GM19452 (cell line): Measurements from ENCODE around the gene OGFOD3.

Experiments used
- ATAC-seq: cut with Tn5 transposase; IDR thresholded peaks from one replicate; pipeline ENCODE4 v1.9.1; 2021; ENCODE audit not compliant: unreplicated experiment

Gene OGFOD3

GRCh38 chr17:82446649-82447048 lies 28.3 kb upstream of the OGFOD3 start:
- no peak for ATAC-seq

GRCh38 chr17:82446124-82446523 lies 27.7 kb upstream of the OGFOD3 start:
- ATAC-seq = no peak

- no peak for ATAC-seq
Measured at GRCh38 chr17:82445542-82445941, 27.2 kb upstream of the OGFOD3 start.

GRCh38 chr17:82444941-82445521 lies 26.6 kb upstream of the OGFOD3 start:
- no peak for ATAC-seq

- ATAC-seq = no peak
Measured at GRCh38 chr17:82444284-82444893, 26.0 kb upstream of the OGFOD3 start.

- no peak for ATAC-seq
Measured at GRCh38 chr17:82443465-82444283, 25.3 kb upstream of the OGFOD3 start.

- no peak for ATAC-seq
Measured at GRCh38 chr17:82442643-82443464, 24.5 kb upstream of the OGFOD3 start.

- no peak for ATAC-seq
Measured at GRCh38 chr17:82441691-82442487, 23.5 kb upstream of the OGFOD3 start.

GRCh38 chr17:82440991-82441627 lies 22.7 kb upstream of the OGFOD3 start:
- no peak for ATAC-seq

GRCh38 chr17:82440469-82440981 lies 22.1 kb upstream of the OGFOD3 start:
- no peak for ATAC-seq

- no peak for ATAC-seq
Measured at GRCh38 chr17:82439829-82440365, 21.5 kb upstream of the OGFOD3 start.

GRCh38 chr17:82439194-82439828 lies 20.9 kb upstream of the OGFOD3 start:
- ATAC-seq = no peak

- ATAC-seq = no peak
Measured at GRCh38 chr17:82438401-82439193, 20.2 kb upstream of the OGFOD3 start.

- no peak for ATAC-seq
Measured at GRCh38 chr17:82437325-82437668, 18.9 kb upstream of the OGFOD3 start.

- ATAC-seq = no peak
Measured at GRCh38 chr17:82436601-82437324, 18.4 kb upstream of the OGFOD3 start.

GRCh38 chr17:82435601-82436583 lies 17.5 kb upstream of the OGFOD3 start:
- no peak for ATAC-seq

GRCh38 chr17:82435103-82435502 lies 16.7 kb upstream of the OGFOD3 start:
- no peak for ATAC-seq
